ENCODE results near the gene RAP1GAP2.

RAP1GAP2 gene

DNA sequence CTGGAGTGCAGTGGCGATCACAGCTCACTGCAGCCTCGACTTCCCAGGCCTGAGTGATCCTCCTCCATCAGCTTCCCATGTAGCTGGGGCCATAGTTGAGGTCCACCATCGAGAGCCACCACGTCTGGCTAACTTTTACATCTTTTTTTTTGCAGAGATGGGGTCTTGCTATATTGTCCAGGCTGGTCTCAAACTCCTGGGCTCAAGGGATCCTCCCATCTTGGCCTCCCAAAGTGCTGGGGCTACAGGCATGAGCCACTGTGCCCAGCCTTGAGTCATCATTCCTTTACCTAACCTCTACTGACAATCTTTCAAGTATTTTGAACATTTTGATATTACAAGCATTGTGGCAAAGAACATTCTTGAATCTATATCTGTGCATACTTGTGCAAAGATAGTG is 37.4 kb upstream of the RAP1GAP2 start:
- in situ Hi-C loops (cut with MboI; ENCODE audit: low sequenced_read_pairs, unreplicated experiment): no loop called here
- no peak for TF ChIP-seq CTCF (IDR thresholded peaks at IDR 0.05; ENCODE audit: borderline replicate concordance, control extremely low read depth, extremely low read depth, insufficient read depth, missing control alignments)
- no peak for DNase-seq (ENCODE audit: low spot score)

GRCh38 chr17:2770129-2770528 is 26.1 kb upstream of the RAP1GAP2 start:
- TF ChIP-seq CTCF (IDR thresholded peaks at IDR 0.05; ENCODE audit: borderline replicate concordance, control extremely low read depth, extremely low read depth, insufficient read depth, missing control alignments): no peak
- in situ Hi-C loops (cut with MboI; ENCODE audit: low sequenced_read_pairs, unreplicated experiment): no loop called here
- no peak for DNase-seq (ENCODE audit: low spot score)

- TF ChIP-seq CTCF (IDR thresholded peaks at IDR 0.05; ENCODE audit: borderline replicate concordance, control extremely low read depth, extremely low read depth, insufficient read depth, missing control alignments): no peak
- in situ Hi-C loops (cut with MboI; ENCODE audit: low sequenced_read_pairs, unreplicated experiment): no loop called here
- no peak for DNase-seq (ENCODE audit: low spot score)
Observed at GRCh38 chr17:2775206-2775605, 21.0 kb upstream of the RAP1GAP2 start.

DNA sequence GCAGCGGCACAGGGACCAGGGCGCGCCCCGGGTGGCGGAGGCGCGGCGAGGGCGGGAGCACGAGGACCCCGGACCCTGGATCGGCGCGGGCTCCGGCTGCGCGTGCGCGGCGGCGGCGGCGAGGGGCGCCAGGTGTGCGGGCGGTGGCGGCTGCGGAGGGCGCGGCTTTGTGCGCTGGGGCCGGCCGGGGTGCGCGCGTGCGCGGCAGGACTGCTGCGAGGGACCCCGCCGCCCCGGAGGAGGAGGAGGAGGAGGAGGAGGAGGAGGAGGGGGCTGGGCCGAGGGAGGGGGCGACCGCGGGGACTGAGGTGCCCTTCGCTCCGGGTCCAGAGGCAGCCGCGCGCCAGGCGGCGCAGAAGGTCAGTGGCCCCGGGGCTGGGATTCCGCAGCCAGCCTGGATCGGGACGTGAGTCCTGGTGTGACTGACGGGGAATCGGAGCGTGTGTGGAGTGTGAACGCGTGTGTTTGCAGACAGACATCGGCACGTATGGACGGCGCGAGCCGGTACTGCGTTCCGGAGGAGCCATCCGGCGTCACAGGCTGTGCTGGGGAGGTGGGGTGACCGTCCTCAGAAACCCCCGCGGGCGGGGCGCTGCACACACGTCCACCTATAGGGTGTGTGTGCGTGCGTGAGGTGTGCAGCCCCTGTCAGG is 19.5 kb upstream of the RAP1GAP2 start:
- in situ Hi-C loops (cut with MboI; ENCODE audit: low sequenced_read_pairs, unreplicated experiment): no loop called here
- TF ChIP-seq CTCF (IDR thresholded peaks at IDR 0.05; ENCODE audit: borderline replicate concordance, control extremely low read depth, extremely low read depth, insufficient read depth, missing control alignments): no peak
- no peak for DNase-seq (ENCODE audit: low spot score)

DNA sequence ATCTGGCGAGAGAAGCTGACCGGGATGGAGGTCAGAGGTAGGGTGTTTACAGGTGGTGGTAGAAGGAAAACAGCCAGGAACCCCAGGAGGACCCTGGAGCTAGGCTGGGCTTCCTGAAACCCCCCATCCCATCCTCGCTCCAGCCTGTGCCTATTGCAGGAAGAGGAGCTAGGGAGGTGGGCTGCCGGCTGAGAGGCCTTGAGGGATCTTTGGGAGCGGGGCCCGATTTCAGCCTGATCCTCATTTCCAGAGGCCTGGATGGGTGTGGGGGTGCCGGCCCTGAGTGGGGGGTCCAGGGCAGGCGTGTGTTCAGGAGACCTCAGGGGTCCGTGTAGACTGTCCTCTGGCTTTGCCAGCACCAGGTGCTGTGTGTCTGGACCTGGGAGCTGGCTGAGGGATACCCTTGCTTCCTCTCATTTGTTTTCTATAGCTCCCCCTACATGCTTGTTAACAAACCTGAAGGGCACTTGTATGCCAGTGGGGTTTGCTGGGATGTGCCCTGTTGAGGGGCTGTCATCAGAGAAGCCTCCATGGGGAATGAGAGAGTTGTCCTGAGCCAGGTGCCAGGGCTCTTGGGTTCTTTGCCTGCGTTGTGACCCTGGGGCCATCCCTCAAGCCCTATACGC is 18.9 kb upstream of the RAP1GAP2 start:
- in situ Hi-C loops (cut with MboI; ENCODE audit: low sequenced_read_pairs, unreplicated experiment): no loop called here
- no peak for TF ChIP-seq CTCF (IDR thresholded peaks at IDR 0.05; ENCODE audit: borderline replicate concordance, control extremely low read depth, extremely low read depth, insufficient read depth, missing control alignments)
- DNase-seq (ENCODE audit: low spot score): no peak

DNA sequence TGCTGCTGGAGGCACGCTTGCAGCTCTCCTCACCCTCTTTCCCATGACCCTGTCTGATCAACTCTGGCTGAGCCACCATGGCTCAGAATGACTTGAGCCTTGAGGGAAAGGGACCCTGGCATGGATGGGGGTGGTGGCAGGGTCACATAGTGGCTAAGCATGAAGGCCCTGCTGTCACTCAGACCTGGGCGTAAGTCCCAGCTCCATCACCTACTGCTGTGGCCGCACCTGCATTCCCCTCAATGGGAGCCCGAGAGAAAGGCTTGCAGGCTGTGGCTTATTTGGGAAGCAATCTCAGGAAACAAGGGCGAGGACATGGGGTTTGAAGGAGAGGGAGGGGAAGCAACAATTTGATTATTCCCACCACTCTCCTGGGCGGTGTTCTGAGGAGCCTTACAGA is 17.7 kb upstream of the RAP1GAP2 start:
- no peak for TF ChIP-seq CTCF (IDR thresholded peaks at IDR 0.05; ENCODE audit: borderline replicate concordance, control extremely low read depth, extremely low read depth, insufficient read depth, missing control alignments)
- no peak for DNase-seq (ENCODE audit: low spot score)
- in situ Hi-C loops (cut with MboI; ENCODE audit: low sequenced_read_pairs, unreplicated experiment): no loop called here
